HepG2 (cell line): ENCODE results near the gene CMTM2.
A peak's percentile ranks its signal among the peaks of the same experiment; 100 is the strongest.

Source experiments
- CBX2 ChIP-seq, 2 experiments: fragments of 200-600 bp in 1 of 2; sonication (generic); formaldehyde crosslinking in 1 of 2; IDR thresholded peaks; 2 replicates each; pipeline versions ENCODE4 v1.7.0 to v1.8.1; 2018 to 2022; ENCODE audit warnings: low read depth in 2 of 2, low read length in 1 of 2, mild to moderate bottlenecking in 1 of 2, missing genetic modification reagents in 1 of 2
- CEBPB ChIP-seq: IDR thresholded peaks from 2 replicates; pipeline ENCODE4 v1.6.1; 2011; ENCODE audit warnings: low read depth, low read length, improper control_type of control experiment, borderline replicate concordance
- FLYWCH1 ChIP-seq: sonication (generic); formaldehyde crosslinking; IDR thresholded peaks from 2 replicates; pipeline ENCODE4 v1.8.1; 2023; ENCODE audit warnings: mild to moderate bottlenecking, missing genetic modification reagents
- JUND ChIP-seq: sonication (generic); formaldehyde crosslinking; IDR thresholded peaks from 2 replicates; pipeline ENCODE4 v1.8.0; 2022; ENCODE audit warnings: mild to moderate bottlenecking, missing genetic modification reagents
- MZF1 ChIP-seq: sonication (generic); formaldehyde crosslinking; IDR thresholded peaks from 2 replicates; pipeline ENCODE4 v1.8.1; 2023; ENCODE audit warnings: mild to moderate bottlenecking, missing genetic modification reagents, borderline replicate concordance
- POLR2A ChIP-seq, 2 experiments: IDR thresholded peaks; 2 replicates each; pipeline ENCODE4 v1.6.1; 2011; ENCODE audit warnings: low read depth in 2 of 2, low read length in 2 of 2, mild to moderate bottlenecking in 1 of 2, moderate library complexity in 1 of 2; ENCODE audit not compliant: insufficient read depth in 1 of 2
- ZBTB8A ChIP-seq: sonication (generic); formaldehyde crosslinking; IDR thresholded peaks from 2 replicates; pipeline ENCODE4 v1.4.0; 2020; ENCODE audit warnings: mild to moderate bottlenecking, low read depth, missing genetic modification reagents, borderline replicate concordance
- TF ChIP-seq, protein P1 (sequence below): sonication (generic); formaldehyde crosslinking; IDR thresholded peaks from 2 replicates; pipeline ENCODE4 v1.5.0; 2020; ENCODE audit warnings: mild to moderate bottlenecking, missing genetic modification reagents
- TF ChIP-seq, protein P2 (sequence below), 2 experiments: sonication (generic) in 1 of 2; formaldehyde crosslinking in 1 of 2; IDR thresholded peaks; 2 replicates each; pipeline versions ENCODE4 v1.5.1 to v1.6.1; 2011 to 2020; ENCODE audit warnings: borderline replicate concordance in 1 of 2, low read depth in 1 of 2, low read length in 1 of 2, mild to moderate bottlenecking in 1 of 2, missing genetic modification reagents in 1 of 2, moderate library complexity in 1 of 2
- TF ChIP-seq, protein P3 (sequence below): sonication (generic); formaldehyde crosslinking; IDR thresholded peaks from 2 replicates; pipeline ENCODE4 v1.4.0; 2020; ENCODE audit warnings: missing genetic modification reagents

GRCh38 chr16:66604376-66605176, 25.3 kb downstream of the CMTM2 start, which contains the start of gene CMTM3:
- TF ChIP-seq MZF1 (CRISPR knock-in tag) (no peak), POLR2A (IDR thresholded peaks at IDR 0.05; ENCODE audit: insufficient read depth in 1 of 2, low read depth in 2 of 2, low read length in 2 of 2) (peak in 1 of 2 experiments; percentile 68; a peak in 3 of 4 replicates), ZBTB8A (CRISPR knock-in tag) (no peak), JUND (CRISPR knock-in tag) (0 out of 2 replicates have a peak, but pooled peaks have one; percentile 22), FLYWCH1 (CRISPR knock-in tag) (no peak), CEBPB (no peak), CBX2 (IDR thresholded peaks at IDR 0.05; ENCODE audit: low read depth, low read length) (no peak), CBX2 (CRISPR knock-in tag; IDR thresholded peaks at IDR 0.05; ENCODE audit: low read depth) (no peak)
- TF ChIP-seq, protein P1, sequence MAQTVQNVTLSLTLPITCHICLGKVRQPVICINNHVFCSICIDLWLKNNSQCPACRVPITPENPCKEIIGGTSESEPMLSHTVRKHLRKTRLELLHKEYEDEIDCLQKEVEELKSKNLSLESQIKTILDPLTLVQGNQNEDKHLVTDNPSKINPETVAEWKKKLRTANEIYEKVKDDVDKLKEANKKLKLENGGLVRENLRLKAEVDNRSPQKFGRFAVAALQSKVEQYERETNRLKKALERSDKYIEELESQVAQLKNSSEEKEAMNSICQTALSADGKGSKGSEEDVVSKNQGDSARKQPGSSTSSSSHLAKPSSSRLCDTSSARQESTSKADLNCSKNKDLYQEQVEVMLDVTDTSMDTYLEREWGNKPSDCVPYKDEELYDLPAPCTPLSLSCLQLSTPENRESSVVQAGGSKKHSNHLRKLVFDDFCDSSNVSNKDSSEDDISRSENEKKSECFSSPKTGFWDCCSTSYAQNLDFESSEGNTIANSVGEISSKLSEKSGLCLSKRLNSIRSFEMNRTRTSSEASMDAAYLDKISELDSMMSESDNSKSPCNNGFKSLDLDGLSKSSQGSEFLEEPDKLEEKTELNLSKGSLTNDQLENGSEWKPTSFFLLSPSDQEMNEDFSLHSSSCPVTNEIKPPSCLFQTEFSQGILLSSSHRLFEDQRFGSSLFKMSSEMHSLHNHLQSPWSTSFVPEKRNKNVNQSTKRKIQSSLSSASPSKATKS, result no peak; the same call in 1 of the 2 replicates
- TF ChIP-seq, protein P2, sequence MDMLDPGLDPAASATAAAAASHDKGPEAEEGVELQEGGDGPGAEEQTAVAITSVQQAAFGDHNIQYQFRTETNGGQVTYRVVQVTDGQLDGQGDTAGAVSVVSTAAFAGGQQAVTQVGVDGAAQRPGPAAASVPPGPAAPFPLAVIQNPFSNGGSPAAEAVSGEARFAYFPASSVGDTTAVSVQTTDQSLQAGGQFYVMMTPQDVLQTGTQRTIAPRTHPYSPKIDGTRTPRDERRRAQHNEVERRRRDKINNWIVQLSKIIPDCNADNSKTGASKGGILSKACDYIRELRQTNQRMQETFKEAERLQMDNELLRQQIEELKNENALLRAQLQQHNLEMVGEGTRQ (IDR thresholded peaks at IDR 0.05; ENCODE audit: low read depth, low read length), result no peak
- TF ChIP-seq, protein P2 (CRISPR knock-in tag; IDR thresholded peaks at IDR 0.05; ENCODE audit: borderline replicate concordance), result no peak
- TF ChIP-seq, protein P3, sequence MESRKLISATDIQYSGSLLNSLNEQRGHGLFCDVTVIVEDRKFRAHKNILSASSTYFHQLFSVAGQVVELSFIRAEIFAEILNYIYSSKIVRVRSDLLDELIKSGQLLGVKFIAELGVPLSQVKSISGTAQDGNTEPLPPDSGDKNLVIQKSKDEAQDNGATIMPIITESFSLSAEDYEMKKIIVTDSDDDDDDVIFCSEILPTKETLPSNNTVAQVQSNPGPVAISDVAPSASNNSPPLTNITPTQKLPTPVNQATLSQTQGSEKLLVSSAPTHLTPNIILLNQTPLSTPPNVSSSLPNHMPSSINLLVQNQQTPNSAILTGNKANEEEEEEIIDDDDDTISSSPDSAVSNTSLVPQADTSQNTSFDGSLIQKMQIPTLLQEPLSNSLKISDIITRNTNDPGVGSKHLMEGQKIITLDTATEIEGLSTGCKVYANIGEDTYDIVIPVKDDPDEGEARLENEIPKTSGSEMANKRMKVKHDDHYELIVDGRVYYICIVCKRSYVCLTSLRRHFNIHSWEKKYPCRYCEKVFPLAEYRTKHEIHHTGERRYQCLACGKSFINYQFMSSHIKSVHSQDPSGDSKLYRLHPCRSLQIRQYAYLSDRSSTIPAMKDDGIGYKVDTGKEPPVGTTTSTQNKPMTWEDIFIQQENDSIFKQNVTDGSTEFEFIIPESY, result no peak
